ENCODE results near the gene CXorf65. TPM values are rescaled to one million over a fixed set of nuclear protein-coding genes. Genes with fewer than 3 reads are reported as not detected.

CXorf65 gene
- total RNA-seq, 1 donor from 2014 or later: not detected

GRCh38 chrX:71095981-71096759 is 10.4 kb downstream of the CXorf65 start:
- DNase-seq (ENCODE audit: low spot score): peak; percentile 12
- Mint-ChIP-seq H3K36me3 (ENCODE audit: low read depth, unreplicated experiment) (no peaks in the 10 kb centered on the region), H3K9me3 (ENCODE audit: unreplicated experiment) (no peaks in the 10 kb centered on the region), H3K4me1 (ENCODE audit: unreplicated experiment) (peaks cover 11% of the 10 kb centered on the region), H3K27me3 (ENCODE audit: unreplicated experiment) (peaks cover 4% of the 10 kb centered on the region), H3K27ac (ENCODE audit: unreplicated experiment) (peak overlapping the region; percentile 83), H3K4me3 (ENCODE audit: unreplicated experiment) (peak overlapping the region; percentile 96)
- no peak for TF ChIP-seq CTCF (IDR thresholded peaks at IDR 0.05; ENCODE audit: unreplicated experiment)

GRCh38 chrX:71095555-71095980 is 11.0 kb downstream of the CXorf65 start, which contains the start of gene FOXO4:
TSS of gene FOXO4 (plus strand) at chrX:71095851. CDS start at chrX:71096529, 678 bp downstream.
- no peak for TF ChIP-seq CTCF (IDR thresholded peaks at IDR 0.05; ENCODE audit: unreplicated experiment)
- H3K27ac Mint-ChIP-seq (ENCODE audit: unreplicated experiment): peak within 1 kb of the TSS; percentile 83
- H3K9me3 Mint-ChIP-seq (ENCODE audit: unreplicated experiment): no peaks in the 10 kb centered on the region
- peak; percentile 77 for DNase-seq (ENCODE audit: low spot score)
- peak within 1 kb of the TSS; percentile 96 for H3K4me3 Mint-ChIP-seq (ENCODE audit: unreplicated experiment)
- H3K4me1 Mint-ChIP-seq (ENCODE audit: unreplicated experiment): peaks cover 11% of the 10 kb centered on the region
- peaks cover 4% of the 10 kb centered on the region for H3K27me3 Mint-ChIP-seq (ENCODE audit: unreplicated experiment)
- no peaks in the 10 kb centered on the region for H3K36me3 Mint-ChIP-seq (ENCODE audit: low read depth, unreplicated experiment)

- Mint-ChIP-seq H3K27ac (ENCODE audit: unreplicated experiment) (peak overlapping the region; percentile 36), H3K4me3 (ENCODE audit: unreplicated experiment) (peak overlapping the region; percentile 96), H3K27me3 (ENCODE audit: unreplicated experiment) (peaks cover 4% of the 10 kb centered on the region), H3K9me3 (ENCODE audit: unreplicated experiment) (no peaks in the 10 kb centered on the region), H3K4me1 (ENCODE audit: unreplicated experiment) (peaks cover 11% of the 10 kb centered on the region), H3K36me3 (ENCODE audit: low read depth, unreplicated experiment) (no peaks in the 10 kb centered on the region)
- TF ChIP-seq CTCF (IDR thresholded peaks at IDR 0.05; ENCODE audit: unreplicated experiment): no peak
- DNase-seq (ENCODE audit: low spot score): no peak
These were observed 11.5 kb downstream of the CXorf65 start for GRCh38 chrX:71095033-71095432.

- Mint-ChIP-seq H3K36me3 (ENCODE audit: low read depth, unreplicated experiment) (no peaks in the 10 kb centered on the region), H3K27me3 (ENCODE audit: unreplicated experiment) (peaks cover 4% of the 10 kb centered on the region), H3K27ac (ENCODE audit: unreplicated experiment) (no peak overlapping the region), H3K9me3 (ENCODE audit: unreplicated experiment) (no peaks in the 10 kb centered on the region), H3K4me1 (ENCODE audit: unreplicated experiment) (peaks cover 3% of the 10 kb centered on the region), H3K4me3 (ENCODE audit: unreplicated experiment) (no peak overlapping the region)
- no peak for TF ChIP-seq CTCF (IDR thresholded peaks at IDR 0.05; ENCODE audit: unreplicated experiment)
- no peak for DNase-seq (ENCODE audit: low spot score)
These were observed 15.3 kb downstream of the CXorf65 start for GRCh38 chrX:71091263-71091662.

- H3K27me3 Mint-ChIP-seq (ENCODE audit: unreplicated experiment): no peaks in the 10 kb centered on the region
- H3K4me3 Mint-ChIP-seq (ENCODE audit: unreplicated experiment): no peak overlapping the region
- DNase-seq (ENCODE audit: low spot score): no peak
- no peak for TF ChIP-seq CTCF (IDR thresholded peaks at IDR 0.05; ENCODE audit: unreplicated experiment)
- H3K27ac Mint-ChIP-seq (ENCODE audit: unreplicated experiment): no peak overlapping the region
- no peaks in the 10 kb centered on the region for H3K9me3 Mint-ChIP-seq (ENCODE audit: unreplicated experiment)
- H3K36me3 Mint-ChIP-seq (ENCODE audit: low read depth, unreplicated experiment): no peaks in the 10 kb centered on the region
- no peaks in the 10 kb centered on the region for H3K4me1 Mint-ChIP-seq (ENCODE audit: unreplicated experiment)
These were observed 20.6 kb downstream of the CXorf65 start for GRCh38 chrX:71085900-71086299.

All from endothelial cell (in vitro differentiated cells).